Astrocyte (in vitro differentiated cells and primary cell): ENCODE results near the gene CST9. TPM values are rescaled to one million over a fixed set of nuclear protein-coding genes. Genes with fewer than 3 reads are reported as not detected.

Experiments used
- DNase-seq: peaks from one replicate; pipeline ENCODE4 v3.0.0-alpha.2; 2010; ENCODE audit warnings: low read depth
- FAIRE-seq: peaks from 2 replicates; lab custom pipeline; 2011; peaks lifted over from hg19 to GRCh38; lab: Jason Lieb, UNC
- H2AFZ ChIP-seq: 2 replicates; pipeline ENCODE4 v1.6.0; 2012; ENCODE audit warnings: low read depth, low read length, inconsistent platforms
- H3K27ac ChIP-seq: 2 replicates; pipeline ENCODE4 v1.5.1; 2011; ENCODE audit warnings: low read depth, low read length, inconsistent platforms
- H3K27me3 ChIP-seq: 2 replicates; pipeline ENCODE4 v1.6.0; 2011; ENCODE audit warnings: low read length, inconsistent platforms; ENCODE audit not compliant: insufficient read depth
- H3K36me3 ChIP-seq: 2 replicates; pipeline ENCODE4 v1.5.1; 2011; ENCODE audit warnings: low read length, inconsistent platforms; ENCODE audit not compliant: insufficient read depth
- H3K4me1 ChIP-seq: 2 replicates; pipeline ENCODE4 v1.5.1; 2011; ENCODE audit warnings: low read length, inconsistent platforms; ENCODE audit not compliant: insufficient read depth
- H3K4me2 ChIP-seq: 2 replicates; pipeline ENCODE4 v1.6.0; 2012; ENCODE audit warnings: low read length, inconsistent platforms
- H3K4me3 ChIP-seq: 2 replicates; pipeline ENCODE4 v1.5.1; 2011; ENCODE audit warnings: low read depth, mild to moderate bottlenecking, low read length, inconsistent platforms; ENCODE audit not compliant: insufficient read depth
- H3K79me2 ChIP-seq: 2 replicates; pipeline ENCODE4 v1.6.0; 2012; ENCODE audit warnings: mild to moderate bottlenecking, low read length, inconsistent platforms; ENCODE audit not compliant: insufficient read depth
- H3K9ac ChIP-seq: 2 replicates; pipeline ENCODE4 v1.6.0; 2012; ENCODE audit warnings: mild to moderate bottlenecking, low read length, inconsistent platforms
- H3K9me3 ChIP-seq: 2 replicates; pipeline ENCODE4 v1.5.1; 2012; ENCODE audit warnings: low read depth, mild to moderate bottlenecking, low read length, inconsistent platforms; ENCODE audit not compliant: insufficient read depth
- H4K20me1 ChIP-seq: 2 replicates; pipeline ENCODE4 v1.6.0; 2012; ENCODE audit warnings: low read length, inconsistent platforms; ENCODE audit not compliant: insufficient read depth
- H3K27ac Mint-ChIP-seq: one replicate; pipeline ENCODE4 v1.8.0; 2021; ENCODE audit warnings: mild to moderate bottlenecking, mixed read lengths; ENCODE audit not compliant: unreplicated experiment
- H3K27me3 Mint-ChIP-seq: one replicate; pipeline ENCODE4 v1.8.0; 2021; ENCODE audit warnings: low read depth, mixed read lengths; ENCODE audit not compliant: unreplicated experiment
- H3K36me3 Mint-ChIP-seq: one replicate; pipeline ENCODE4 v1.8.0; 2021; ENCODE audit warnings: low read depth, mixed read lengths; ENCODE audit not compliant: unreplicated experiment
- H3K4me1 Mint-ChIP-seq: one replicate; pipeline ENCODE4 v1.8.0; 2021; ENCODE audit warnings: low read depth, mixed read lengths; ENCODE audit not compliant: unreplicated experiment
- H3K4me3 Mint-ChIP-seq: one replicate; pipeline ENCODE4 v1.8.0; 2021; ENCODE audit warnings: mild to moderate bottlenecking, moderate library complexity, mixed read lengths; ENCODE audit not compliant: unreplicated experiment
- H3K9me3 Mint-ChIP-seq: one replicate; pipeline ENCODE4 v1.8.0; 2021; ENCODE audit warnings: mild to moderate bottlenecking, mixed read lengths; ENCODE audit not compliant: unreplicated experiment
- CTCF ChIP-seq: IDR thresholded peaks from 2 replicates; pipeline ENCODE4 v1.5.1; 2011; ENCODE audit warnings: low read depth, mild to moderate bottlenecking, inconsistent platforms, low read length, moderate library complexity; ENCODE audit not compliant: insufficient read depth
- EZH2 ChIP-seq: IDR thresholded peaks from 2 replicates; pipeline ENCODE4 v1.6.1; 2012; ENCODE audit warnings: mild to moderate bottlenecking, low read length, inconsistent platforms; ENCODE audit not compliant: insufficient read depth
- total RNA-seq: library from RNA; stranded (reverse); gene quantifications from 2 replicates; pipeline ENCODE4 v1.2.1, GENCODE V29; 2021

CST9 gene
- total RNA-seq, 1 donor from 2014 or later, result not detected

- H3K4me3 ChIP-seq, result no peak overlapping the region
- H3K9me3 ChIP-seq, result no peaks in the 10 kb centered on the region
- H3K36me3 Mint-ChIP-seq, result no peaks in the 10 kb centered on the region
- no peak overlapping the region for H3K4me2 ChIP-seq
- FAIRE-seq (no peak), DNase-seq (no peak)
- TF ChIP-seq CTCF (no peak), EZH2 (no peak)
- H3K27me3 Mint-ChIP-seq, result peaks cover 37% of the 10 kb centered on the region
- no peaks in the 10 kb centered on the region for H4K20me1 ChIP-seq
- H3K36me3 ChIP-seq, result no peaks in the 10 kb centered on the region
- no peak overlapping the region for H2AFZ ChIP-seq
- no peak overlapping the region for H3K27ac ChIP-seq
- no peak overlapping the region for H3K27ac Mint-ChIP-seq
- no peaks in the 10 kb centered on the region for H3K79me2 ChIP-seq
- peaks cover 8% of the 10 kb centered on the region for H3K27me3 ChIP-seq
- no peak overlapping the region for H3K9ac ChIP-seq
- H3K4me3 Mint-ChIP-seq, result no peak overlapping the region
- H3K4me1 Mint-ChIP-seq, result peaks cover 19% of the 10 kb centered on the region
- H3K9me3 Mint-ChIP-seq, result peaks cover 2% of the 10 kb centered on the region
- no peaks in the 10 kb centered on the region for H3K4me1 ChIP-seq
Measured at GRCh38 chr20:23603321-23603720, 2.4 kb downstream of the CST9 start.

GRCh38 chr20:23602699-23603098 lies 3.0 kb downstream of the CST9 start:
- Mint-ChIP-seq H3K27ac (no peak overlapping the region), H3K27me3 (peaks cover 37% of the 10 kb centered on the region), H3K36me3 (no peaks in the 10 kb centered on the region), H3K4me3 (no peak overlapping the region), H3K4me1 (peaks cover 19% of the 10 kb centered on the region), H3K9me3 (peaks cover 2% of the 10 kb centered on the region)
- peaks cover 11% of the 10 kb centered on the region for H3K27me3 ChIP-seq
- no peaks in the 10 kb centered on the region for H3K9me3 ChIP-seq
- no peak for DNase-seq
- H2AFZ ChIP-seq, result no peak overlapping the region
- H3K36me3 ChIP-seq, result no peaks in the 10 kb centered on the region
- no peaks in the 10 kb centered on the region for H4K20me1 ChIP-seq
- no peak for TF ChIP-seq CTCF
- TF ChIP-seq EZH2, result no peak
- no peaks in the 10 kb centered on the region for H3K79me2 ChIP-seq
- H3K4me1 ChIP-seq, result no peaks in the 10 kb centered on the region
- no peak overlapping the region for H3K27ac ChIP-seq
- no peak overlapping the region for H3K4me3 ChIP-seq
- no peak overlapping the region for H3K4me2 ChIP-seq
- FAIRE-seq, result no peak
- no peak overlapping the region for H3K9ac ChIP-seq

GRCh38 chr20:23602241-23602640 lies 3.5 kb downstream of the CST9 start:
- Mint-ChIP-seq H3K9me3 (peaks cover 2% of the 10 kb centered on the region), H3K27ac (no peak overlapping the region), H3K36me3 (no peaks in the 10 kb centered on the region), H3K4me3 (no peak overlapping the region), H3K27me3 (peaks cover 35% of the 10 kb centered on the region), H3K4me1 (peaks cover 18% of the 10 kb centered on the region)
- Histone ChIP-seq H3K9me3 (no peaks in the 10 kb centered on the region), H3K4me2 (no peak overlapping the region), H2AFZ (no peak overlapping the region), H3K79me2 (no peaks in the 10 kb centered on the region), H3K27me3 (peaks cover 11% of the 10 kb centered on the region), H3K36me3 (no peaks in the 10 kb centered on the region), H3K27ac (no peak overlapping the region), H3K9ac (no peak overlapping the region), H4K20me1 (no peaks in the 10 kb centered on the region), H3K4me3 (no peak overlapping the region), H3K4me1 (no peaks in the 10 kb centered on the region)
- no peak for DNase-seq
- TF ChIP-seq CTCF (no peak), EZH2 (no peak)
- FAIRE-seq, result no peak
